Stimulated activated CD4-positive, alpha-beta T cell treated with anti-CD3 and anti-CD28 coated beads, TNF-alpha, amount 100 ng/mL, for 1 hour (primary cell): ENCODE results near the gene TMEM130.
"Not testable (repeated sequence)": the region's sequence is repeated elsewhere in the genome, so short reads cannot be mapped to it uniquely, and the experiment has no call there.

Experiments used
- DNase-seq, 3 donors: peaks; one replicate each; pipeline ENCODE4 v3.0.0-alpha.2; 2020; ENCODE audit warnings: low read depth in 3 of 3, low spot score in 1 of 3

TMEM130 gene

GRCh38 chr7:98842552-98842951, 27.3 kb downstream of the TMEM130 start:
- not testable (repeated sequence) for DNase-seq

DNA sequence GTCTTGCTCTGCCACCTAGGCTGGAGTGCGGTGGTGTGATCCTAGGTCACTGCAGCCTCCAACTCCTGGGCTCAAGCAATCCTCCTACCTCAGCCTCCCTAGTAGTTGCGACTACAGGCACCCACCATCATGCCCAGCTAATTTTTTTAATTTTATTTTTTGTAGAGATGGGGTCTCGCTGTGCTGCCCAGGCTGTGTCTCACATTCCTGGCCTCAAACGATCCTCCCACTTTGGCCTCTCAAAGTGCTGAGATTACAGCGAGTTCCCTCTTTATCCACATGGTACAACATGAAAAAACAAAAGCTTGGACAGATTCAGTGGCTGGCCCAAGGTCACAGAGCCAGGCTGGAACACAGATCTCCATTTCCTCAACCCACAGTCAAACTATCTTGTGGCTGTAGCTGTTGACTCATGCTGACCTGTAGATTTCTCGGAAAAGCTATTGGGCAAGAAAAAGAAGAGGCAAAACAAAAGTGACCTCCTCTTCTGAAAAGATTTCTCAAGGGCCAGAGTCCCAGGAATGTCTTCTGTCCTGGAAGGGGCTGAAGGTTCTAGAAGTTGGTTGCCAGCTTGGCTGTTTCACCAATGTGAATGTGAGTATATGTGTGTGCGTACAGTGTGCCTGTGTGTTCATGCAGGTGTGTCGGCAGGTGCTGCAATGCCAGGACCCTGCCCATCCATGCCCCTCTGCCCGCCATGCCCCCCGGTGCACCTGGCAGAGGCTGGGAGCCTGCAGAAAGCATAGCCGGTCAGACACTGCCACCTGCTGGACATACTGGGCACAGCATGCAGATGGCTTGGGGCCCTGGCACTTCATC, 28.4 kb downstream of the TMEM130 start:
- peak; percentile 32 to 66 (median 40) for DNase-seq

GRCh38 chr7:98840722-98841121, 29.1 kb downstream of the TMEM130 start:
- DNase-seq: no peak

- DNase-seq: no peak
These were observed 29.7 kb downstream of the TMEM130 start for GRCh38 chr7:98840096-98840495.

- no peak for DNase-seq
These were observed 32.2 kb downstream of the TMEM130 start for GRCh38 chr7:98837630-98837972.

GRCh38 chr7:98836811-98837629, 32.8 kb downstream of the TMEM130 start:
- DNase-seq: no peak

- DNase-seq: no peak
These were observed 34.9 kb downstream of the TMEM130 start for GRCh38 chr7:98834949-98835348.

- DNase-seq: no peak
These were observed 36.8 kb downstream of the TMEM130 start for GRCh38 chr7:98833022-98833421.

GRCh38 chr7:98831641-98832221, 38.1 kb downstream of the TMEM130 start:
- peak in 1 of 3 donors; percentile 18 for DNase-seq

- no peak for DNase-seq
These were observed 38.8 kb downstream of the TMEM130 start for GRCh38 chr7:98830972-98831548.

- DNase-seq: no peak
These were observed 41.4 kb downstream of the TMEM130 start for GRCh38 chr7:98828368-98828767.

DNA sequence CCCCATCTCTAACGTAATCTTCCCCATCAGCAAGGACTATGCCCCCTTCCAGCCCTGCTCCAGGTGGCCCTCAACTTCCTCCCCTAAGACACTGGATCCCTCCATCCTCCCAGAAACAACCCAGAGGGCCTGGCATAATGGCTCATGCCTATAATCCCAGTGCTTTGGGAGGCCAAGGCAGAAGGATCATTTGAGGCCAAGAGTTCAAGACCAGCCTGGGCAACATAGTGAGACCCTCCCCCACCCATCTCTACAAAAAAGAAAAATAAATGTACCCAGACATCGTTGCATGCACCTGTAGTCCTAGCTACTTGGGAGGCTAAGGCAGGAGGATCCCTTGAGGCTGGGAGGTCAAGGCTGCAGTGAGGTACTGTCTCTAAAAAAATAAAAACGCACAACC, 42.6 kb downstream of the TMEM130 start:
- DNase-seq: no peak

GRCh38 chr7:98826811-98827231, 43.0 kb downstream of the TMEM130 start:
- no peak for DNase-seq

- no peak for DNase-seq
These were observed 43.4 kb downstream of the TMEM130 start for GRCh38 chr7:98826387-98826786.

GRCh38 chr7:98823226-98823625, 46.6 kb downstream of the TMEM130 start:
- DNase-seq: no peak

GRCh38 chr7:98821348-98821747, 48.5 kb downstream of the TMEM130 start:
- no peak for DNase-seq

GRCh38 chr7:98816967-98817710, 52.7 kb downstream of the TMEM130 start:
- no peak for DNase-seq

DNA sequence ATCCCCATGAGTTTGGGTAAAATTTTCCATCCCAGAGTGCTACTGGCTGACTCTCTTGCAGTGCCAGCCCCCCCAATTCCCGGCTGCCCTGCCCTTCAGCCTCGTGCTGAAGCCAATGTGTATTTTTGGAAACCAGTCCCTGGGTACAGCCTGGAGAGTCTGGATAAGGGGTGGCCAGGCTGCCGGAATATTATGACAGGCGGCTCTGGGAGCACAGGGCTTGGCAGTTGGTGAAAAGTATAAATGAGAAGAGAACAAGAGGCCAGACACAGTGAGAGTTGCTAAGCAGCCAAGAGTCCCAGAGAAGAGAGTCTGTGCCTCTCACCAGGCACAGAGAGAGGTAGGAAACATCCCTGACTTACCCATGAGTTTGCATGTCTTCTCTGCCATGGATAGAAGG, 53.6 kb downstream of the TMEM130 start:
- no peak for DNase-seq

DNA sequence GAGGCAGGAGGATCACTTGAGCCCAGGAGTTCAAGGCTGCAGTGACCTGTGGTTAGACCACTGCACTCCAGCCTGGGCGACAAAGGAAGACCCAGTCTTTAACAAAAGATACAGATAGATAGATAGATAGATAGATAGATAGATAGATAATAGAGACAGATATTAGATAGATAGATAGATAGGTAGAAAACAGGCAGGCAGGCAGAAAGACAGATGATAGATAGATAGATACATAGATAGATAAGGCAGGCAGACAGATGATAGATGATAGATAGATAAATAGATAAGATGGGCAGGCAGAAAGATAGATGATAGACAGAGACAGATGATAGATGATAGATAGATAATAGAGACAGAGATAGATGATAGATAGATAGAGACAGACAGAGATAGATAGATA, 54.5 kb downstream of the TMEM130 start:
- DNase-seq: no peak

DNA sequence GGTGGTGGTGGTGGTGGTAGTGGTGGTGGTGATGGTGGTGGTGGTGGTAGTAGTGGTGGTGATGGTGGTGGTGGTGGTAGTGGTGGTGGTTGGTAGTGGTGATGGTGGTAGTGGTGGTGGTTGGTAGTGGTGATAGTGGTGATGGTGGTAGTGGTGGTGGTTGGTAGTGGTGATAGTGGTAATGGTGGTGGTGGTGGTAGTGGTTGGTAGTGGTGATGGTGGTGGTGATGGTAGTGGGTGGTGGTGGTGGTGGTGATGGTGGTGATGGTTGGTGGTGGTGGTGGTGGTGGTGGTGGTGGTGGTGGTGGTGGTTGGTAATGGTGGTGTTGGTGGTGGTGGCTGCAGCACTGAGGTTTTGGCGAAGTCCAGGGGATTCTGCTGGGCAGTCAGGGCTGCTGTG, 58.5 kb downstream of the TMEM130 start:
- DNase-seq: no peak
